ENCODE results near the gene HEYL.

DNA sequence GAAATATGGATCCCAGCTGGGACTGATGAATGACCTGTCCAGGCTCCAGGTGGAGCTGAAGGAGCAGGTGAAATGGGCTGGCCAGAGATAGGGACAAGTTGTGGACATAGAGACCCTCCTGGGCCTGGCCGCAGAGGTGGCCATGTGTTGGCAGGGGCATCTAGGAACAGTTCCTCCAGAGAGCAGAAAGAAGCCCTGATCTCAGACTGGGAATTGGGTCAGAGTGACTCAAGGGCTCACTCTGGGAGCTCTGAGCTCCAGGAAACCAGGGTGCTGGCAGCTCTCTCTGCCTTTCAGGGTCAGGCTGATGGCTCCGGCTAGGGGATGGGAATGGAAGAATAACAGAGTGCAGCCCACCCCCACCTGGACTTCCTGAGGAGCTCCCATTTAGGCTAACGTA is 29.5 kb upstream of the HEYL start:
- TF ChIP-seq, protein P1, sequence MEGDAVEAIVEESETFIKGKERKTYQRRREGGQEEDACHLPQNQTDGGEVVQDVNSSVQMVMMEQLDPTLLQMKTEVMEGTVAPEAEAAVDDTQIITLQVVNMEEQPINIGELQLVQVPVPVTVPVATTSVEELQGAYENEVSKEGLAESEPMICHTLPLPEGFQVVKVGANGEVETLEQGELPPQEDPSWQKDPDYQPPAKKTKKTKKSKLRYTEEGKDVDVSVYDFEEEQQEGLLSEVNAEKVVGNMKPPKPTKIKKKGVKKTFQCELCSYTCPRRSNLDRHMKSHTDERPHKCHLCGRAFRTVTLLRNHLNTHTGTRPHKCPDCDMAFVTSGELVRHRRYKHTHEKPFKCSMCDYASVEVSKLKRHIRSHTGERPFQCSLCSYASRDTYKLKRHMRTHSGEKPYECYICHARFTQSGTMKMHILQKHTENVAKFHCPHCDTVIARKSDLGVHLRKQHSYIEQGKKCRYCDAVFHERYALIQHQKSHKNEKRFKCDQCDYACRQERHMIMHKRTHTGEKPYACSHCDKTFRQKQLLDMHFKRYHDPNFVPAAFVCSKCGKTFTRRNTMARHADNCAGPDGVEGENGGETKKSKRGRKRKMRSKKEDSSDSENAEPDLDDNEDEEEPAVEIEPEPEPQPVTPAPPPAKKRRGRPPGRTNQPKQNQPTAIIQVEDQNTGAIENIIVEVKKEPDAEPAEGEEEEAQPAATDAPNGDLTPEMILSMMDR (IDR thresholded peaks at IDR 0.05; ENCODE audit: low read depth, low read length): no peak
- TF ChIP-seq POLR2A (IDR thresholded peaks at IDR 0.05; ENCODE audit: extremely low read depth, insufficient read length): no peak
- TF ChIP-seq, protein P2, sequence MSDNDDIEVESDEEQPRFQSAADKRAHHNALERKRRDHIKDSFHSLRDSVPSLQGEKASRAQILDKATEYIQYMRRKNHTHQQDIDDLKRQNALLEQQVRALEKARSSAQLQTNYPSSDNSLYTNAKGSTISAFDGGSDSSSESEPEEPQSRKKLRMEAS (IDR thresholded peaks at IDR 0.05; ENCODE audit: low read depth, low read length): no peak

Measured in NB4 (cell line).